ENCODE measurements around the gene RPS29.

DNA sequence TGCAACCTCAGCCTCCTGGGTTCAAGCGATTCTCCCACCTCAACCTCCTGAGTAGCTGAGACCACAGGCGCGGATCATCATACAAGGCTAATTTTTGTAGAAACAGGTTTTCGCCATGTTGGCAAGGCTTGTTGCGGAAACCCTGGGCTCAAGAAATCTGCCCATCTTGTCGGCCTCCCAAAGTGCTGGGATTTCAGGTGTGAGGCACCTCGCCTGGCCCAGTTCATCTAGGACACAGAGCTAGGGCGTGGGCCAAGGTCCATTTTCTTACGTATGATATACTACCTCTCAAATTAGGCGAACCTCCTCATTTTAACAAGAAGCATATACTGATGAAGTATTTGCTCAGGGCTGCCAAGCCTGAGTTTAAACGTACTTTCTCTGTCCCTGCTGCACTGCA is 2.1 kb downstream of the RPS29 start:
- TF ChIP-seq, protein P1, sequence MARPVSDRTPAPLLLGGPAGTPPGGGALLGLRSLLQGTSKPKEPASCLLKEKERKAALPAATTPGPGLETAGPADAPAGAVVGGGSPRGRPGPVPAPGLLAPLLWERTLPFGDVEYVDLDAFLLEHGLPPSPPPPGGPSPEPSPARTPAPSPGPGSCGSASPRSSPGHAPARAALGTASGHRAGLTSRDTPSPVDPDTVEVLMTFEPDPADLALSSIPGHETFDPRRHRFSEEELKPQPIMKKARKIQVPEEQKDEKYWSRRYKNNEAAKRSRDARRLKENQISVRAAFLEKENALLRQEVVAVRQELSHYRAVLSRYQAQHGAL (CRISPR knock-in tag; IDR thresholded peaks at IDR 0.05; ENCODE audit: not compliant biosample characterization), result no peak
- no peak for TF ChIP-seq TCF7L2 (IDR thresholded peaks at IDR 0.05; ENCODE audit: low read depth, low read length)
